ENCODE results near the gene OR51V1. TPM values are rescaled to one million over a fixed set of nuclear protein-coding genes. Genes with fewer than 3 reads are reported as not detected.

OR51V1 gene
- total and polyA plus RNA-seq, 2 experiments from 2014 or later = not detected

DNA sequence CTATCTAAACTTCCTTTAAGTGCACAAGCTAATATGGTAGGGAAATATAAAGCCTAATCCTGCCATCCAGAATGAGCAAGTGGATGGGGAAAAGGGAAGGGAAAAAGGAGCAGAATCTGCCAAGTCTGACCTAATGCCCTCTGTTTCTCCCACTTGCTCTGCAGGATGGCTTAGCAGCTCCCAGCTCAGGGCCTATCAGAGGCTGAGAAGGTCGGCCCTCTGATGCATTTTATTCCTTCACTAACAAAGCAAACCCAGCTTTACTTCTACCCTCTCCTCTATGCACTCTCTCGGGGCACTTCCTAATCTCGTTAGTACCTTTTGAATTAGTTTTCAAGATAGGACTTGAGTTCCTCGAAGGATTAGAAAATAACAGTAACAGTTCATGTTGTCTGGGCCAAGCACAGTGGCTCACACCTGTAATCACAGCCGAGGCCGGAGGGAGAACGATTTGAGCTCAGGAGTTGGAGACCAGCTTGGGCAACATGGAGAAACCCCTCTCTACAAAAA is 9.9 kb upstream of the OR51V1 start:
- Histone ChIP-seq H3K36me3 (ENCODE audit: low read depth) (no peaks in the 10 kb centered on the region), H3K4me2 (ENCODE audit: unreplicated experiment) (no peak overlapping the region), H3K4me1 (ENCODE audit: insufficient read depth) (no peaks in the 10 kb centered on the region), H3K27ac (no peak overlapping the region), H3K9me2 (ENCODE audit: insufficient read depth) (no peaks in the 10 kb centered on the region; the same call in 1 of the 2 replicates), H3F3A (ENCODE audit: insufficient read depth) (no peaks in the 10 kb centered on the region), H4K20me1 (ENCODE audit: insufficient read depth) (no peaks in the 10 kb centered on the region), H2AFZ (no peak overlapping the region), H3K4me3 (no peak overlapping the region), H3K27me3 (replicated peaks; ENCODE audit: insufficient read depth) (no peaks in the 10 kb centered on the region), H3K9me3 (ENCODE audit: low read depth) (no peaks in the 10 kb centered on the region), H3K9ac (no peak overlapping the region), H3K79me2 (ENCODE audit: insufficient read depth) (no peaks in the 10 kb centered on the region)
- WGBS, 2 experiments (ENCODE audit: low coverage in 1 of 2, low lambda C conversion rate in 2 of 2, missing lambda C conversion rate in 2 of 2) = 63% methylated on average over 7 of the region's 7 CpGs
- in situ Hi-C loops (cut with MboI) = no loop called here
- no peak for DNase-seq
- no peak for TF ChIP-seq EZH2phosphoT487 (IDR thresholded peaks at IDR 0.05; ENCODE audit: insufficient read depth, low read depth)

DNA sequence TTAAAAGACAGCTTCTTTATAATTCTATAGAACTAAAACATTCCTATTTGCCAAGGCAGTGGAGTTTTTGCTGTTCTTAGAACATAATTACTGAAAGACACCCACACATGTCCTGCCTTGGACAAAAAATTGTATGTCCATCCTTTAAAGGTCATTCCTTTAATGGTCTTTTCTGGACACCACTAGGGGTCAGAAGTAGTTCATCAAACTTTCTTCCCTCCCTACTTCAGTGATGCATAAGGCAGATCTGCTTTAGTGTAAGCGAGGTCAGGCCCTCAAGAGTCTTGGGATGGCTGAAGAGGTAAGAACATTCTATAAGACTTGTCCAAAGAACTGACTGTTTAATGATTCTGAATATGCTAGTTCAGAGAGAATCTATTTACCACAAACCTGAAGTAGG is 4.3 kb upstream of the OR51V1 start:
- Histone ChIP-seq H3K9me3 (ENCODE audit: low read depth) (no peaks in the 10 kb centered on the region), H3K4me2 (ENCODE audit: unreplicated experiment) (no peak overlapping the region), H3K4me3 (no peak overlapping the region), H3K9me2 (ENCODE audit: insufficient read depth) (no peaks in the 10 kb centered on the region; the same call in 1 of the 2 replicates), H3K36me3 (ENCODE audit: low read depth) (no peaks in the 10 kb centered on the region), H3K27ac (no peak overlapping the region), H3K9ac (no peak overlapping the region), H2AFZ (peak overlapping the region; percentile 19; the same call in 1 of the 2 replicates), H3F3A (ENCODE audit: insufficient read depth) (no peaks in the 10 kb centered on the region), H4K20me1 (ENCODE audit: insufficient read depth) (no peaks in the 10 kb centered on the region), H3K4me1 (ENCODE audit: insufficient read depth) (peaks cover 14% of the 10 kb centered on the region), H3K79me2 (ENCODE audit: insufficient read depth) (no peaks in the 10 kb centered on the region), H3K27me3 (replicated peaks; ENCODE audit: insufficient read depth) (no peaks in the 10 kb centered on the region)
- in situ Hi-C loops (cut with MboI) = loop anchor here (5.0 kb wide), 1 partner anchor 168 kb away; no protein-coding TSS in a partner anchor
- peak; percentile 80 for DNase-seq
- 3 to 9% methylated on average over 1 of the region's 1 CpG for WGBS, 2 experiments (ENCODE audit: low coverage in 1 of 2, low lambda C conversion rate in 2 of 2, missing lambda C conversion rate in 2 of 2)
- TF ChIP-seq EZH2phosphoT487 (IDR thresholded peaks at IDR 0.05; ENCODE audit: insufficient read depth, low read depth) = no peak
- no peak for TF ChIP-seq EZH2 (IDR thresholded peaks at IDR 0.05; ENCODE audit: insufficient read depth, poor library complexity, severe bottlenecking)

DNA sequence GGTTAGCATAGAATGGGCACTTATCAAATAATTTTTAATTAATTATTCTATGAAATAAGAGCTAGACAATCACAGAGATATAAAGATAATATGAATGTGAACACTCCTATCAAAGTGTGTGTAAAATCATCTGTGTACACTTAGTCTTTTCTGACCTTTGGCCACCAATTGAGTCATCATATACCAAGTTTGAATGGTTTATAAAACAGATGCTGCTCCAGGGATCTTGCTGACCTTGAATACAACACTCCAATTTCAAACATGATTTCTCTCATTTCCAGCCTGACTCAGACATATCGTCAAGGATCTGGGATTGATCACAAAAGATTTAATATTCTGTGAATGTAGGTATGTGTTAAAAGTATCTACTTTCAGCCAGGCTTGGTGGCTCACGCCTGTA is 2.9 kb upstream of the OR51V1 start:
- Histone ChIP-seq H2AFZ (no peak overlapping the region), H3K79me2 (ENCODE audit: insufficient read depth) (no peaks in the 10 kb centered on the region), H3F3A (ENCODE audit: insufficient read depth) (no peaks in the 10 kb centered on the region), H3K27me3 (replicated peaks; ENCODE audit: insufficient read depth) (no peaks in the 10 kb centered on the region), H3K4me2 (ENCODE audit: unreplicated experiment) (no peak overlapping the region), H3K4me3 (no peak overlapping the region), H4K20me1 (ENCODE audit: insufficient read depth) (no peaks in the 10 kb centered on the region), H3K9me2 (ENCODE audit: insufficient read depth) (no peaks in the 10 kb centered on the region; the same call in 1 of the 2 replicates), H3K9ac (no peak overlapping the region), H3K4me1 (ENCODE audit: insufficient read depth) (peaks cover 14% of the 10 kb centered on the region), H3K36me3 (ENCODE audit: low read depth) (no peaks in the 10 kb centered on the region), H3K9me3 (ENCODE audit: low read depth) (no peaks in the 10 kb centered on the region), H3K27ac (no peak overlapping the region)
- no peak for TF ChIP-seq EZH2phosphoT487 (IDR thresholded peaks at IDR 0.05; ENCODE audit: insufficient read depth, low read depth)
- peak; percentile 20 for DNase-seq
- 12 to 21% methylated on average over 2 of the region's 2 CpGs for WGBS, 2 experiments (ENCODE audit: low coverage in 1 of 2, low lambda C conversion rate in 2 of 2, missing lambda C conversion rate in 2 of 2)
- in situ Hi-C loops (cut with MboI) = no loop called here

GRCh38 chr11:5198285-5198684 is 2.2 kb downstream of the OR51V1 start:
- Histone ChIP-seq H3K9me3 (ENCODE audit: low read depth) (no peaks in the 10 kb centered on the region), H3K36me3 (ENCODE audit: low read depth) (no peaks in the 10 kb centered on the region), H3F3A (ENCODE audit: insufficient read depth) (peaks cover 7% of the 10 kb centered on the region), H3K27ac (no peak overlapping the region), H3K9me2 (ENCODE audit: insufficient read depth) (no peaks in the 10 kb centered on the region), H3K4me1 (ENCODE audit: insufficient read depth) (peaks cover 16% of the 10 kb centered on the region; the same call in 1 of the 2 replicates), H3K79me2 (ENCODE audit: insufficient read depth) (no peaks in the 10 kb centered on the region), H3K27me3 (replicated peaks; ENCODE audit: insufficient read depth) (no peaks in the 10 kb centered on the region), H3K9ac (no peak overlapping the region), H3K4me2 (ENCODE audit: unreplicated experiment) (no peak overlapping the region), H4K20me1 (ENCODE audit: insufficient read depth) (no peaks in the 10 kb centered on the region), H2AFZ (no peak overlapping the region), H3K4me3 (no peak overlapping the region)
- in situ Hi-C loops (cut with MboI) = no loop called here
- TF ChIP-seq EZH2 (IDR thresholded peaks at IDR 0.05; ENCODE audit: insufficient read depth, poor library complexity, severe bottlenecking) (no peak), EZH2phosphoT487 (IDR thresholded peaks at IDR 0.05; ENCODE audit: insufficient read depth, low read depth) (no peak)
- no peak for DNase-seq

GRCh38 chr11:5197536-5197935 is 2.9 kb downstream of the OR51V1 start:
- in situ Hi-C loops (cut with MboI) = no loop called here
- peak; percentile 82 for DNase-seq
- peaks cover 16% of the 10 kb centered on the region; the same call in 1 of the 2 replicates for H3K4me1 ChIP-seq (ENCODE audit: insufficient read depth)

More at GRCh38 chr11:5197536-5197935, 2.9 kb downstream of the OR51V1 start:
- H3K9me2 ChIP-seq (ENCODE audit: insufficient read depth) = no peaks in the 10 kb centered on the region
- H3K9ac ChIP-seq = no peak overlapping the region
- H3F3A ChIP-seq (ENCODE audit: insufficient read depth) = peaks cover 7% of the 10 kb centered on the region
- H3K9me3 ChIP-seq (ENCODE audit: low read depth) = no peaks in the 10 kb centered on the region
- H3K4me3 ChIP-seq = no peak overlapping the region
- 38 to 46% methylated on average over 3 of the region's 3 CpGs for WGBS, 2 experiments (ENCODE audit: low coverage in 1 of 2, low lambda C conversion rate in 2 of 2, missing lambda C conversion rate in 2 of 2)
- H3K27me3 ChIP-seq (replicated peaks; ENCODE audit: insufficient read depth) = no peaks in the 10 kb centered on the region
- H3K27ac ChIP-seq = 0 out of 2 replicates have a peak overlapping the region, but pooled peaks have one; percentile 23
- no peaks in the 10 kb centered on the region for H3K36me3 ChIP-seq (ENCODE audit: low read depth)
- TF ChIP-seq EZH2phosphoT487 (IDR thresholded peaks at IDR 0.05; ENCODE audit: insufficient read depth, low read depth) (no peak), EZH2 (IDR thresholded peaks at IDR 0.05; ENCODE audit: insufficient read depth, poor library complexity, severe bottlenecking) (no peak)
- no peaks in the 10 kb centered on the region for H3K79me2 ChIP-seq (ENCODE audit: insufficient read depth)
- peak overlapping the region; percentile 62 for H3K4me2 ChIP-seq (ENCODE audit: unreplicated experiment)
- H2AFZ ChIP-seq = peak overlapping the region; percentile 38
- no peaks in the 10 kb centered on the region for H4K20me1 ChIP-seq (ENCODE audit: insufficient read depth)

Measured in GM23248 (cell line).